NCI-H69 (cell line): ENCODE measurements around the gene RSPO1.
A peak's percentile ranks its signal among the peaks of the same experiment; 100 is the strongest.

Source experiments
- DNase-seq: peaks from one replicate; lab custom pipeline; 2025; lab: John Stamatoyannopoulos, UW

The RSPO1 gene

DNA sequence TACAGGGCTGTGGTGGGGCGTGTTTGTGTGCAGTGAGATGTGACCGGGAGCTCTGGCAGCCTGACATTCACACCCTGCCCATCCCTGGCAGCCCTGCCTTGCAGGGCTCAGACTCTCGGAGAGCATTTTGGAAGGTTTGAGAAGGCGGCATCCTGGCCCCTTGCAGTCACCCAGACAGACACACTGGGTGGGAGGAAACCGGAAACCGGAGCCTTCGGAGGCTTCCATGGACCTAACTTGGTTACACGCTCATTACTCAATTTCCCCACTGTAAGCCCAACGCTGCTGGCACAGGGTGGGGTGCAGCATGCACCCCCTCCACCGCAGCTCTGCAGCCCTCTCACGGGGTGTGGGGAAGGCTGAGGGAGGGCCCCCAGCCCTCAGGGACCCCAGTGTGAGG, 22.2 kb upstream of the RSPO1 start:
- DNase-seq, result no peak

GRCh38 chr1:37656026-37656425, 21.3 kb upstream of the RSPO1 start:
- DNase-seq, result no peak

- no peak for DNase-seq
Measured at GRCh38 chr1:37655274-37655673, 20.6 kb upstream of the RSPO1 start.

- DNase-seq, result no peak
Measured at GRCh38 chr1:37653906-37654305, 19.2 kb upstream of the RSPO1 start.

DNA sequence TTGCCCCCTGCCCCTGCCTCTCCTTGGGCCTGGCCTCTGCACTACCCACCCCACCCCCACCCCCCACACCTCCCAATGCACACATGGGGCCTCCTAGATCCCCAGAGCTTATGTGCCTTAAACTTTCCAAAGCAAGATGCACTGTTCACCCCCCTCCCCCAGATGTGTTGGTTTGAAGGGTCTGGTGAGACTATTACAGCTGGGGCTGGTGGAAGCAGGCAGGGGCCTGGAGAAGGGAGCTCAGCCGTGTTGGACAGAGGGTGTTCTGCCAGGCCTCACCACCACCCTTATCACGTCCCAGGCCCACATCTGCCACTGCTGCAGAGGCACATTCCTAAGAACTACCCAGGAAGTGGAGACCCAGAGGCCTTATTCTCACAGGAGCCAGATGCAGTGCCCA, 18.3 kb upstream of the RSPO1 start:
- DNase-seq, result no peak

DNA sequence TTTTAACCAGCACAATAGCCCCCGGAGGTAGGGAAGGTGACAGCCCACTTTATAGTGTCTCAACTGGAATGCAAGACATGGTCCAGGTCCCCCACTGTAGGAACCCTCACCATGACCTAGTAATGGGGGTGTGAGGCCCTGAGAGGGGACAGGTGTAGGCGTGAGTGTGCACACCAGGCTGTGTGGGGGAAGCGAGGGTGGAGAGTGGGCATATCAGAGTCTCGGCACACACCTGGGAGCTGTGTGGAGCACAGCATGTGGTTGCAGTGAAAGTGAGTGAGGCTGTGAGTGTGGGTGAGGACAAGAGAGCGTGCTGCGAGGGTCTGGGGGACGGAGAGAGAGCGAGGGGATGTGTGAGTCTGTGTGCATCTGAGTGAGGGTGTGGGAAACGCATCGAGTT, 17.1 kb upstream of the RSPO1 start:
- no peak for DNase-seq

DNA sequence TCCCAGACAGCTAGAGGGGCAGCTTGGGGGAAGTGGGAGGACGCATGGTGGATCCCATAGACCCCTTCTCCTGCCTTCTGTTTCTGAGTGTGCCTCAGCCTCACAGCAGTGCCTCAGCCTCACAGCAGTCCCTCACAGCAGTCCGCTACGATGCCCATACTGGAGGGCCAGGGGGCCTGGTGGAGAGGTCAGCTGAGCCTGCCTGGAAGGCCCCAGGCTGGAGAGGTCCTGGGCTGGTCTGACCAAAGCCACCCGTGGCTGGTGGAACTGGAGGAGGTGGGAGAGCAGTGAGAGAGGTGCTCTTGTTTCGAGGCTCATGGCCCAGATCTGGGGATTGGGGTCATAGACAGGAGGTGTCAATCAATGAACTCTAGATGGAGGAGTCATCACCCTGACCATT, 16.0 kb upstream of the RSPO1 start:
- no peak for DNase-seq

GRCh38 chr1:37650173-37650572, 15.5 kb upstream of the RSPO1 start:
- no peak for DNase-seq

DNA sequence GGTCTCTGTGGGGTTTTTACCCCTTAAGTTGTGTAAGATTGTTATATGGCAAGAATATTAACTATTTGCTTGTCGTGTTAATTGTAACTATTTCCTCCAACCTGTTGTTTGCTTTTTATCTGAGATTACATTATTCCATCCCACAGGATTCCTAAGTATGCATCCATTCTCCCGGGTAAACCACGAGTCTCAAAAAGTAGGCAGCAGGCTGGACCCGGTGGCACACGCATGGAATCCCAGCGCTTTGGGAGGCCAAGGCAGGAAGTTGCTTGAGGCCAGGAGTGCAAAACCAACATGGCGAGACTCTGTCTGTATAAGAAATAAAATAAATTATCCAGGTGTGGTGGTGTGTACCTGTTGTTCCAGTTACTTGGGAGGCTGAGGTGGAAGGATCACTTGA, 12.6 kb upstream of the RSPO1 start:
- no peak for DNase-seq

GRCh38 chr1:37641059-37641458, 6.4 kb upstream of the RSPO1 start:
- no peak for DNase-seq

- DNase-seq, result no peak
Measured at GRCh38 chr1:37636435-37636834, 1.7 kb upstream of the RSPO1 start.

GRCh38 chr1:37634992-37635902, 555 bp upstream of the RSPO1 start:
- DNase-seq, result no peak

- DNase-seq, result no peak
Measured at GRCh38 chr1:37633938-37634243, 801 bp downstream of the RSPO1 start.

GRCh38 chr1:37633040-37633937, 1.4 kb downstream of the RSPO1 start:
- no peak for DNase-seq

DNA sequence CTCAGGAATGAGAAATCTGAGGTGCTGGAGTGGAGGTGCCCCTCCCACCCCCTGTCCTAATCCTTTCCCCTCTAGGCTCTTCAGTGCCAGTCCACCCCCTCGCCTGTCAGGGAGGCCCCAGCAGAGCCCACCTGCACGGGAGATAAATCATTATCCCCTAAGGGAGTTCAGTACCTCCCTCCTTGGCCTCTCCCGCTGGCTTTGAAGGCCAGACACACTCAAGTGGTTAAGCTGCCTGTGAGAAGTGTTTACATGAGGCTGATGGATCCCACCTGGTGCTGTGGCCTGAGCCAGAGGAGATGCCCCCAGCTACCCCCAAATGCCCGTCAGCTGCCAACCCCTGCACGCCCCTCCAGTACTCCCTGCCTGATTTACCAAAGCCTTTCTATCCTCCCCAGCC, 3.7 kb downstream of the RSPO1 start:
- peak; percentile 9 for DNase-seq

GRCh38 chr1:37630426-37631028, 4.2 kb downstream of the RSPO1 start:
- no peak for DNase-seq

- no peak for DNase-seq
Measured at GRCh38 chr1:37629726-37630425, 4.8 kb downstream of the RSPO1 start.

DNA sequence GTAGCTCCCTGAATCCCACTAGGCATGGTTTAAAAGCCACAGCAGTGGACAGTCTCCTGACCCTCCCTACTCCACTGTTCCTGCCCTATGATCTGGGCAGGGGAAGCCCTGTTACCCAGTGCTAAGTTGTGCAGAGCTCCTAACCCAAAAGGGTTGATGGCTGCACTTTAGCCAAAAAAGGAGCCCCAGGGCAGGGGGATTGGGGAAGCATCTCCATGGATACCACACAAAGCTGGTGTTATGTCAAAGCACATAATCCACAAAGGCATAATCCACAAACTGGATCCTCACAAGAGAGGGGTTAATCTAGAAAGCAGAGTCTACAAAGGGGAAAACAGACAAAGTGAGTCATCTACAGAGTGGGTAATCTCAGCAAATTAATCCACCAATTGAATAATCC, 5.7 kb downstream of the RSPO1 start:
- DNase-seq, result no peak

GRCh38 chr1:37628026-37628556, 6.6 kb downstream of the RSPO1 start:
- no peak for DNase-seq

DNA sequence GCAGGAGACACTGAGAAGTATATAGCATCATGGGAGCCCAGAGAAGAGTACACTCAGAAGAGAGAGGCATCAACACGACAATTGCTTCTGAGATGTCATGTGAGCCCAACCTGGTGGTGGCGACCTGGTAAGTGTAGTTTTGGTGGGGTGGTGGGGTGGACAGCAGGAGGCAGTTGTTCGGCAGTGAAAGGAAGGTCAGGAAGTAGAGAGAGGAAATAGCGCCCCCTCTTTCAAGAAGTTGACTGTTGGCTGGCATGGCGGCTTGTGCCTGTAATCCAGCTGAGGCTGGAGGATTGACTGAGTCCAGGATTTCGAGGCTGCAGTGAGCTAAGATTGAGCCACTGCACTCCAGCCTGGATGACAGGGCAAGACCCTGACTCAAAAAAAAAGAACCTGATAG, 12.6 kb downstream of the RSPO1 start:
- DNase-seq, result no peak

- no peak for DNase-seq
Measured at GRCh38 chr1:37621326-37621870, 13.3 kb downstream of the RSPO1 start.

DNA sequence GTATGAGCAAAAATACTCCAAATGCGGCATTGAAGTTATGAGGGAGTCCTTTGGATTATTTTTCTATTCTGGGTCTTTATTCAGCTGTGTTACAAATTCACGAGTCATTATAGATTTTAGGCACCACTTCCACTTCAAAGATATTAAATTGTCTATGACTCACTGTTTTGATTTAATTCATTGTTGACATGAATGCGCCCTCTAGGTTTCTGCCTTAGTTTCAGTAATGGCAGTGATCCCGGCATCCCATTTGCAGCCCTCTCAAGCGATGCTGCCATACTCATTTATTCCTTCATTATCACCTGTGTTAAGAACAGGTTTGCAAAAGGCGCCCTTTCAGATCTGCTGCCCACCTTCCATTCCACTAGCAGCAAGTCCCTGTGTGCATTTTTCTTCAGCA, 14.0 kb downstream of the RSPO1 start:
- DNase-seq, result peak; percentile 30
